Adrenal gland (tissue), 5 donors: ENCODE measurements around the gene IYD.

Source experiments
- POLR2A ChIP-seq, 2 donors: fragments of 450-650 bp; IDR thresholded peaks; one replicate each; pipeline ENCODE4 v1.6.1; 2017; ENCODE audit warnings: antibody characterized with exemption in 2 of 2, mild to moderate bottlenecking in 2 of 2, moderate library complexity in 1 of 2
- TF ChIP-seq, protein P1 (sequence below), 6 experiments: fragments of 450-650 bp in 4 of 6; fragments of 200-600 bp in 2 of 6; sonication (generic) in 1 of 6; IDR thresholded peaks; 1 replicate in 5 of 6; 2 replicates in 1 of 6; pipeline versions ENCODE4 v1.5.1 to v1.8.0; 2016 to 2021; ENCODE audit warnings: antibody characterized with exemption in 6 of 6, mild to moderate bottlenecking in 2 of 6, moderate library complexity in 1 of 6
- donor health status: DM: no; HTN: no; CAD: no.

DNA sequence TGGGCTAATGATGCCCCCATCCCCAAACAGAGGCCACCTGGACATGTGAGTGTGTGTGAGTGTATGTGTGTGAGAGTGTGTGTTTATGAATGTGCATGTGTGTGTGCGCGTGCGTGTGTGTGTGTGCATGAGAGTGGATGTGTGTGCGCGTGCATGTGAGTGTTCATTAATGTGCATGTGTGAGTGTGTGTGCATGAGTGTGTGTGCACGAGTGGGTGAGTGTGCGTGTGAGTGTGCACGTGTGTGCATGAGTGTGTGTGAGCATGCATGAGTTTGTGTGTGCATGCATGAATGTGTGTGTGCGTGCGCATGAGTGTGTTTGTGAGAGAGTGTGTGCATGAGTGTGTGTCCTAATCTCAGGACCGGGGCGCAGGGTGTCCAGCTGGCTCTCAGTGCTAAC, 1.3 kb downstream of the IYD start:
- TF ChIP-seq, protein P1, sequence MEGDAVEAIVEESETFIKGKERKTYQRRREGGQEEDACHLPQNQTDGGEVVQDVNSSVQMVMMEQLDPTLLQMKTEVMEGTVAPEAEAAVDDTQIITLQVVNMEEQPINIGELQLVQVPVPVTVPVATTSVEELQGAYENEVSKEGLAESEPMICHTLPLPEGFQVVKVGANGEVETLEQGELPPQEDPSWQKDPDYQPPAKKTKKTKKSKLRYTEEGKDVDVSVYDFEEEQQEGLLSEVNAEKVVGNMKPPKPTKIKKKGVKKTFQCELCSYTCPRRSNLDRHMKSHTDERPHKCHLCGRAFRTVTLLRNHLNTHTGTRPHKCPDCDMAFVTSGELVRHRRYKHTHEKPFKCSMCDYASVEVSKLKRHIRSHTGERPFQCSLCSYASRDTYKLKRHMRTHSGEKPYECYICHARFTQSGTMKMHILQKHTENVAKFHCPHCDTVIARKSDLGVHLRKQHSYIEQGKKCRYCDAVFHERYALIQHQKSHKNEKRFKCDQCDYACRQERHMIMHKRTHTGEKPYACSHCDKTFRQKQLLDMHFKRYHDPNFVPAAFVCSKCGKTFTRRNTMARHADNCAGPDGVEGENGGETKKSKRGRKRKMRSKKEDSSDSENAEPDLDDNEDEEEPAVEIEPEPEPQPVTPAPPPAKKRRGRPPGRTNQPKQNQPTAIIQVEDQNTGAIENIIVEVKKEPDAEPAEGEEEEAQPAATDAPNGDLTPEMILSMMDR (IDR thresholded peaks at IDR 0.05) = no peak
- TF ChIP-seq POLR2A (IDR thresholded peaks at IDR 0.05) = no peak
